Measurements from ENCODE around the gene PTX4. TPM values are rescaled to one million over a fixed set of nuclear protein-coding genes. Genes with fewer than 3 reads are reported as not detected.

PTX4 gene
- total RNA-seq, 1 donor: 0.43 TPM

DNA sequence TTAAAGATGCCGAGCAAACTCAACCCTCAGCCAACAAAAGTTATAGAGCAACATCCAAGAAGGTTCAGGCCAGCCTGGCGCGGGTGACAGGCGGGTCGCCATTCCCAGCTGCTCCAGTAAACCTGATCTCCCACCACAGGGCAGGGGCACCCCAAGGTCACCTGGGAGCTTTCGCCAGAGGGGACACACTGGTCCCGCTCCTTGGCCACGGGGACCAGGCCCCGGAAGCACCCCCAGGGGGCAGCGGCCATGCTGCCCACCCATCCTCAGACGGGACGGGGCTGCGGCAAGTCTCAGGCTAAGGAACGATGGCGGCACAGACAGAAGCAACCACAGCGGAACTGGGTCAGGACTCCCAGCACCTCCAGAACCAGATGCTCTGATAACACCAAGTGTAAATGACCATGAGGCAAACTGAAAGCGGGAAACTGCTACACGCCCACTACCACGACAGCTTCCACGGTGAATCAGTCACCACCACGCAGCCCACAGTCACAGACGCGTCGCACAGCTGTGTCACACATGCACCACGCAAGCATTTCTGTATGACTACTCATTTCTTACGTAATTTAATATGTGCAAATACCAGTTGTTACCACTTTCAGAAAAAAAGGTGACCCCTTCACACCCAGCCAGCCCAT, 30.3 kb downstream of the PTX4 start:
- TF ChIP-seq, protein P1, sequence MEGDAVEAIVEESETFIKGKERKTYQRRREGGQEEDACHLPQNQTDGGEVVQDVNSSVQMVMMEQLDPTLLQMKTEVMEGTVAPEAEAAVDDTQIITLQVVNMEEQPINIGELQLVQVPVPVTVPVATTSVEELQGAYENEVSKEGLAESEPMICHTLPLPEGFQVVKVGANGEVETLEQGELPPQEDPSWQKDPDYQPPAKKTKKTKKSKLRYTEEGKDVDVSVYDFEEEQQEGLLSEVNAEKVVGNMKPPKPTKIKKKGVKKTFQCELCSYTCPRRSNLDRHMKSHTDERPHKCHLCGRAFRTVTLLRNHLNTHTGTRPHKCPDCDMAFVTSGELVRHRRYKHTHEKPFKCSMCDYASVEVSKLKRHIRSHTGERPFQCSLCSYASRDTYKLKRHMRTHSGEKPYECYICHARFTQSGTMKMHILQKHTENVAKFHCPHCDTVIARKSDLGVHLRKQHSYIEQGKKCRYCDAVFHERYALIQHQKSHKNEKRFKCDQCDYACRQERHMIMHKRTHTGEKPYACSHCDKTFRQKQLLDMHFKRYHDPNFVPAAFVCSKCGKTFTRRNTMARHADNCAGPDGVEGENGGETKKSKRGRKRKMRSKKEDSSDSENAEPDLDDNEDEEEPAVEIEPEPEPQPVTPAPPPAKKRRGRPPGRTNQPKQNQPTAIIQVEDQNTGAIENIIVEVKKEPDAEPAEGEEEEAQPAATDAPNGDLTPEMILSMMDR (IDR thresholded peaks at IDR 0.05; ENCODE audit: insufficient read depth, low read depth, low read length): no peak
- DNase-seq (ENCODE audit: low read depth): no peak
- H3K4me3 ChIP-seq (ENCODE audit: low read depth, low read length): no peak overlapping the region

DNA sequence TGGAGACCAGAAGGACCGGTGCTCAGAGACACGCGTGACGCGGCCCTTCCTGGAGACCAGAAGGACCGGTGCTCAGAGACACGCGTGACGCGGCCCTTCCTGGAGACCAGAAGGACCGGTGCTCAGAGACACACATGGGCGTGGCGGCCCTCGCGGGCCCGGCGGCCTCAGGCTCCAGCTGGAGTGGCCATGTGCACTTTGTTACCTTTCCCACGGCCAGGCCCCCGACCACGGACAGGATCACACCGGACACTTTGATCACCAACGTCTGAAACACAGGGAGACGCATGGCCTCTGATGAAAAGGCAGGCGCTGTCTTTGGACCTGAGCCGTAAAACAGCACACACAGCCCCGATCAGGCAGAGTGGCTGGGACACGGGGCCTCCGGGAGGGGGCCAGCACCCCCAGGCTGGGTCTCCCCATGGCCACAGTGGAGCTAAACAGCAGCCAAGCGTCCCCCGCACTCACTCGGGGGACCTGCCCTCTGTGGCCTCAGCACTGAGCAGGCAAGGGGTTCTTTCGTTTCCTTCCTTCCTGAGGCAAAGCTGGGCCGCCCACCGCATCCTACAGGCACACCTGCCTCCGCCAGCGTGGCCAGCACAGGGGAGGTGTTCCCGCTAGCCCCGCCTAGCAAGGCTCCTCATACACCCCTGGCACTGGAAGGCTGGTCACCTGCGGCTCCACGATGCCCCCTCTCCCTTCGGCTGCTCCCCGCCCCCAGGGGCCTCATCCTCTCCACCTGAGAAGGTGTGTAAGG, 31.1 kb downstream of the PTX4 start:
- no peak for DNase-seq (ENCODE audit: low read depth)
- no peak overlapping the region for H3K4me3 ChIP-seq (ENCODE audit: low read depth, low read length)
- TF ChIP-seq, protein P1 (IDR thresholded peaks at IDR 0.05; ENCODE audit: insufficient read depth, low read depth, low read length): no peak

DNA sequence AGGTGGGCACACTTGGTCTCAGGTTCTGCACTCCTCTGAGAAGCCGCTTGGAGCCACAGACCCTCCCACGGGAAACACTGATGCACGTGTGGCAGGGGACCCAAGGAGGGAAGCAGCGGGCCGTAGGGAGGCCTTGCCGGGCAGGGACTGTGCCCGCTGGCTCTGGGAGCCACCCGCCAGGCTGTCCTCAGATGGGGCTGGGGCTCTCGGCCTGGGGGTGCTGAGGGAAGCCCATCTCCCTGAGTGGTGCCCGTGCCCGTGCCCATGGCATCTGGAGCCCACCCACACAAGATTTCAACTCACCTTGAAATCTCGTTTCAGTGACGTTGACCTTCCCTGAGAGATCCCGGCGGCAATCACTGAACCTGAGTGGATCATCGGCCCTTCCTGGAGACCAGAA, 31.8 kb downstream of the PTX4 start:
- DNase-seq (ENCODE audit: low read depth): no peak
- TF ChIP-seq, protein P1 (IDR thresholded peaks at IDR 0.05; ENCODE audit: insufficient read depth, low read depth, low read length): no peak
- no peak overlapping the region for H3K4me3 ChIP-seq (ENCODE audit: low read depth, low read length)

DNA sequence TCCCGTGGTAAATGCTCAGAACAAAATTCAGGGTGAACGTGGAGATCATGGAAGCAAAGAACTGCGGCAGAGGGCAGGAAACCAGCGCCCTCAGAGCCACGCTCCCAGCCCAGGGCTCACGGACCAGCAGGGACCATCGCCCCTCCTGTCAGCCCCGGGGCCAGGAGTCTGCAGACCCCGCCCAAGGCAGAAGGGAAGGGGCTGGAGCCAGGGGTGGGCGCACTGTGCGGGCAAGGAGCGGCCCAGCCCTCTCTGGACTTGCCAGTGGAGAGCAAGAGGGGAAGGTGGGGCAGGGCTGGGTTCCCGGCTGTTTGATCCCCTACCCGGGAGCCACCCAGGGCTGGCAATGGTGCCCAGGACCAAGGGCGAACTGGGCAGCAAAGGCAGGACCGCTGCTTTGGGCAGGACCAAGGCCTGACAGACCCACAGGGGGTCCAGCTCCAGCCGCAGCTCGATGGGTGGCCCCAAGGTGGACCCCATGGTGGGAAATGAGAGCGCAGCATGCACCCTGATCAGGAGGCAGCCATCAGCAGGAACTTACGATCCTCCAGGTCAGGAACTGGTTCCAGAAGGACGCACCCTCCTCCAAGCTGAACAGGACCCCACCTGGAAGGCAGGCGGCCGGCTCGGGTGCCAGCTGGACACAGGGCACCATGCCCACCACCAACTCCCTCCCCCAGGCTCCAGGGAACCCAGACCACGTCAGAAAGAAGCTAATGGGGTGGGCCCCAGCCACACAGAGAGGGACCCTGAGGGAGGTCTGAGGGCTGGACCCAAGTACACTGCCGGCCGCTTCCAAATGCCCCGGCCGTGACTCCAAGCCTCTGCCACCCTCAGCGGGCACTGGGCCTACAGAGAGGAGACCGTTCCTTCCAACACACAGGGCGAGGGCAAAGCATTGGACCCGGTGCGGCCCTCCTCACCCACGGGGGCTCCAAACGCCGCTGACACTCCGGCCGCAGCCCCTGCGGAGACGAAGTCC, 33.3 kb downstream of the PTX4 start:
- no peak overlapping the region for H3K4me3 ChIP-seq (ENCODE audit: low read depth, low read length)
- TF ChIP-seq, protein P1 (IDR thresholded peaks at IDR 0.05; ENCODE audit: insufficient read depth, low read depth, low read length): no peak
- DNase-seq (ENCODE audit: low read depth): no peak

DNA sequence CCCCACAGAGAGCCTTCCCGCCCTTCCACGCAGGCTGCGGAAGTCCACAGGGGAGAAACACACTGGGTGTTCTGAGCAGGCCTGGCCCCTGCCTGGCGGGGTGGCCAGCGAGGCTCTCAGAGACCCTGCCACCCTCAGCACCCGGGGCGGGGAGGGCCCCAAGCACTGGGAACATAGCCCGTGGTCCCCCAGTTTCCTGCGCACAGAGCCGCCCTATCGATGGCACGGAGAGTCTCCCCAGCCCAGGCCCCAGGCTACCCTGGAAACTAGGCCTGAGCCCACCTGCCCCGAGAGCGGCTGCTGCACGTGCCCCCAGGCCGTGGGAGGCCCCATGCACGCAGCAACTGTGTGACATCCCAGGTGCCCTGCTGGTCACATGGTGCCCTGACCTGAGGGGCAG, 34.2 kb downstream of the PTX4 start:
- TF ChIP-seq, protein P1 (IDR thresholded peaks at IDR 0.05; ENCODE audit: insufficient read depth, low read depth, low read length): no peak
- no peak overlapping the region for H3K4me3 ChIP-seq (ENCODE audit: low read depth, low read length)
- DNase-seq (ENCODE audit: low read depth): no peak

DNA sequence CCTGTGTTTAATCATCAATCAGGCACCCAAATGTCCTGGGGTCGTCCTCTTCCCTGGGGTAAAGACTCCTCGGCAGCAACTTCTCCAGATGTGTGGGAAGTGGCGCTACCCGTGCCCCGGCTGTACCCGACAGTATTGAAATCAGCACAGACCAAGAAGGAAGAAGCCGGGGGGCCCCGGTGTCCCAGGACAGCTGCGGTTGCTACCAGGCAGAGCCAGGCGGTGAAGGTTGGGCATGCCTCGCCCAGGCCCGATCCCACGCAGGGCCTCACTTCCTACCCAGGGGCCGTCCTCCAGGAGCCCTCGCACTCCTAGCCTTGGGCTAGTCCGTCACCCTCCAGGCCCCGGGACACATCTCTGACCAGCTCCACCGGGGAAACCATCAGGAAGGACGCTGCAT, 35.4 kb downstream of the PTX4 start:
- TF ChIP-seq, protein P1 (IDR thresholded peaks at IDR 0.05; ENCODE audit: insufficient read depth, low read depth, low read length): no peak
- no peak overlapping the region for H3K4me3 ChIP-seq (ENCODE audit: low read depth, low read length)
- DNase-seq (ENCODE audit: low read depth): no peak

Data from fibroblast of villous mesenchyme (primary cell).